Spleen (tissue), 7 donors: ENCODE results near the gene FBLN5.

Experiments used
- CTCF ChIP-seq, 11 experiments: fragments of 200-600 bp in 7 of 11; fragments of 450-650 bp in 4 of 11; sonication (generic) in 4 of 11; IDR thresholded peaks in 8 of 11; conservative IDR thresholded peaks in 3 of 11; 1 replicate in 7 of 11; 2 replicates in 4 of 11; pipeline versions ENCODE4 v1.4.0 to v1.8.0; 2016 to 2021; ENCODE audit warnings: antibody characterized with exemption in 11 of 11, inconsistent platforms in 4 of 11, mild to moderate bottlenecking in 1 of 11
- POLR2A ChIP-seq, 3 donors: fragments of 450-650 bp; IDR thresholded peaks; one replicate each; pipeline ENCODE4 v1.5.1; 2017; ENCODE audit warnings: antibody characterized with exemption in 3 of 3, mild to moderate bottlenecking in 1 of 3
- donor health status: DM: no; HTN: no; CAD: no; lungs with moderate emphysema.
- donor health status: DM: no; HTN: no; CAD: no.
- donor health status: DM: no; HTN: no; CAD: no.

- TF ChIP-seq POLR2A (IDR thresholded peaks at IDR 0.05) (no peak), CTCF (IDR thresholded peaks at IDR 0.05 in 8 of 11, conservative IDR thresholded peaks at IDR 0.05 in 3 of 11) (no peak)
Observed at GRCh38 chr14:91920526-91920925, 27.0 kb downstream of the FBLN5 start.
